Dermis microvascular lymphatic vessel endothelial cell (primary cell): ENCODE data around the gene PRR7. TPM values are rescaled to one million over a fixed set of nuclear protein-coding genes. Genes with fewer than 3 reads are reported as not detected.
A peak's percentile ranks its signal among the peaks of the same experiment; 100 is the strongest.

Experiments
- DNase-seq, 2 donors: peaks; one replicate each; pipeline versions ENCODE4 v3.0.0 to v3.0.0-alpha.2; 2010; ENCODE audit warnings: low read depth in 2 of 2
- total RNA-seq: library from RNA; depleted of rRNA; stranded (reverse); fragments of >200 nt; gene quantifications from 2 replicates; pipeline ENCODE4 v1.2.1, GENCODE V29; 2014

The PRR7 gene
- total RNA-seq, 1 donor from 2014 or later: 2.2 TPM

DNA sequence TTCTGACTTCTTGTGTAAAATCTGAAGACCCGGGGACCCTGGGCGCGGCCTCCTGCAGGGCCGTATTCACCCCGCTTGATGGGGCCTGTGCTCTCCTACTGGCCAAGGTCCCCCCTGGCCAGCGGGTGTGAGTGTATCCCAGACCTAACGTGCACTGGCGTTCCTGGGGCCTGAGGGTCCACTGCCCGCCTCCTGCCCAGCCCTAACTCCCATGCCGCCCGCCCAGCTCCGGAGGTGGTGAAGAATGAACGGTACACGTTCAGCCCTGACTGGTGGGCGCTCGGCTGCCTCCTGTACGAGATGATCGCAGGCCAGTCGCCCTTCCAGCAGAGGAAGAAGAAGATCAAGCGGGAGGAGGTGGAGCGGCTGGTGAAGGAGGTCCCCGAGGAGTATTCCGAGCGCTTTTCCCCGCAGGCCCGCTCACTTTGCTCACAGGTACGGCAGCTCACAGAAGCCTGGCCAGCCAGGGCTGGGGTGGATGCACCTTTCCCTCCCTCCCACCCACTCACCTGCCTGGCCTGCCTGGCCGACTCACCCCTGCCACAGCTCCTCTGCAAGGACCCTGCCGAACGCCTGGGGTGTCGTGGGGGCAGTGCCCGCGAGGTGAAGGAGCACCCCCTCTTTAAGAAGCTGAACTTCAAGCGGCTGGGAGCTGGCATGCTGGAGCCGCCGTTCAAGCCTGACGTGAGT is 10.6 kb upstream of the PRR7 start:
- DNase-seq: no peak

DNA sequence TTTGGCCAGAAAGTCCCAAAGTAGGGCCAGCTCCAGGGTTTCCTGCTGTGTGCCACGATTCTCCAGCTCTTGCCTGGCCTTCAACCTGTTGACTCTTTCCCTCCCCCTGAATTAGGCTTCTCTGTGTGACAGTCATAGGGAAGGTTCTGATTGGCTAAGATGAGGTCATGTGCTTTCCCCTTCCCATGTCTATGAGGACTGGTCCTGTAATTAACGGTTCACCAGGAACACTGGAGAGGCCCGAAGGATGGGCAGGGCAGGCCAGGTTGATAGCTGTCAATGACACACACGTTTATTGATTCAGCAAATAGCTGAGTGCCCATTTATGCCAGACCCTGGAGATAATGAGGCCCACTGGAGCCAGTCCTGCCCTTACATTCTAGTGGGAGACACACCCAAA is 9.0 kb upstream of the PRR7 start:
- no peak for DNase-seq

DNA sequence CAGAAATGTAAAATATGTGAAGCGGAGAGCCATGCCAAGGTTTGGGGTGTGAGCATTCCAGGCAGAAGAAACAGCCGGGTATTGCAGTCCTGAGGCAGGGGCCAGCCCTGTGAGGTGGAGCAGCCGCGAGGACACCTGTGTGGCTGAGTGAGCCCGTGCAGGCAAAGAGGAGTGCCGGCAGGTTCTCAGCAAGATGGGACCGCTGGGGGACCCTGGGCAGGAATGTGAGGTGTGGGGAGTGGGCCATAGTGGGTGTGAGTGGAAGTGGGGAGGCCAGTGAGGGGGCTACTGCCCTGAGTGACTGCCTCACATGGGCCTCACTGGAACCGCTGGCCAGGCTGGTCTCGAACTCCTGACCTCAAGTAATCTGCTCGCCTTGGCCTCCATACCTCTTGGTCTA is 8.1 kb upstream of the PRR7 start:
- DNase-seq: no peak

DNA sequence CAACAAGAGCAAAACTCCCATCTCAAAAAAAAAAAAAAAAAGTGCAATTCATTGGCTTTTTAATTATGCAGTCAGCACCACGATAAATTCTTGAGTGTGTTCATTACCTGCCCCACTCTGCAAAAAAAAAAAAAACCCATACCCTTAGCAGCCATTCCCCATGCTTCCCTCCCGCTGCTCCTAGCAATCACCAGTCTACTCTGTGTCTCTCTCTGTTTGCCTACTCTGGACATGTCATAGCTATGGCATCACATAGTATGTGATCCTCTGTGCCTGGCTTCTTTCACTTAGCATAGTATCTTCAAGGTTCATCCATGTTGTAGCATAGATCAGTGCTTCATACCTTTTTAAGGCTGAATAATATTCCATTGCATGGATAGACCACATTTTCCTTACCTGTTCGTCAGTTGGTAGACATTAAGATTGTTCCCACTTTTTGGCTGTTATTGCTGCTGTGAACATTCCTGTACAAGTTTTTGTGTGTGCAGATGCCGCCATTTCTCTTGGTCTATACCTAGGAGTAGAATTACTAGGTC is 7.0 kb upstream of the PRR7 start:
- DNase-seq: no peak

DNA sequence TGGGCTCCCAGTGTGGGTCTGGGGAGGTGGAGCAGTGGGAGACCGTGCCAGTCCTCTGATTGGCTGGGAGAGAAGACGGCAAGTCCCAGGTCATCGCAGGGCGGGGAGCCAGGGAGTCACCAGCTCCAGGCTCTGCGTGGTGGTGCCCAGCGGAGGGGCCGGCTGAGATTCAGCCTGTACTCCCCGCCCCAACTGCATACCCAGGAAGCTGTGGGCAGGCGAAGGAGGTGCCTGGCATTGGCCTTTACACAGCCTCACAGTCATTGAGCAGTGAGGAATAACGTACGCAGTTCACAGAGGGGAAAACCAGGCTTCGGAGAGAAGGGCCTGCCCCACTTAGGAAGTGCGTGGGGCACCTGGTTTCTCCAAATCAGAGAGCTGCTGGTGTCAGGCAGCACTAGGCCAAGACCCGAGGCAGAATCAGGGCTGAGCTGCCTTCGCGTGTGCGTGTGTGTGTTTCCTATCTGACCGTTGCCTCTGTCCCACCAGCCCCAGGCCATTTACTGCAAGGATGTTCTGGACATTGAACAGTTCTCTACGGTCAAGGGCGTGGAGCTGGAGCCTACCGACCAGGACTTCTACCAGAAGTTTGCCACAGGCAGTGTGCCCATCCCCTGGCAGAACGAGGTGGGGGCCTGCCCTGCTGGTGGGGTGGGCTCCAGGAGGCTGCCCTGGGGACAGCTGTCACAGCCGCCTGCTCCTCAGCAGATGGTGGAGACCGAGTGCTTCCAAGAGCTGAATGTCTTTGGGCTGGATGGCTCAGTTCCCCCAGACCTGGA is 6.2 kb upstream of the PRR7 start:
- DNase-seq: no peak

DNA sequence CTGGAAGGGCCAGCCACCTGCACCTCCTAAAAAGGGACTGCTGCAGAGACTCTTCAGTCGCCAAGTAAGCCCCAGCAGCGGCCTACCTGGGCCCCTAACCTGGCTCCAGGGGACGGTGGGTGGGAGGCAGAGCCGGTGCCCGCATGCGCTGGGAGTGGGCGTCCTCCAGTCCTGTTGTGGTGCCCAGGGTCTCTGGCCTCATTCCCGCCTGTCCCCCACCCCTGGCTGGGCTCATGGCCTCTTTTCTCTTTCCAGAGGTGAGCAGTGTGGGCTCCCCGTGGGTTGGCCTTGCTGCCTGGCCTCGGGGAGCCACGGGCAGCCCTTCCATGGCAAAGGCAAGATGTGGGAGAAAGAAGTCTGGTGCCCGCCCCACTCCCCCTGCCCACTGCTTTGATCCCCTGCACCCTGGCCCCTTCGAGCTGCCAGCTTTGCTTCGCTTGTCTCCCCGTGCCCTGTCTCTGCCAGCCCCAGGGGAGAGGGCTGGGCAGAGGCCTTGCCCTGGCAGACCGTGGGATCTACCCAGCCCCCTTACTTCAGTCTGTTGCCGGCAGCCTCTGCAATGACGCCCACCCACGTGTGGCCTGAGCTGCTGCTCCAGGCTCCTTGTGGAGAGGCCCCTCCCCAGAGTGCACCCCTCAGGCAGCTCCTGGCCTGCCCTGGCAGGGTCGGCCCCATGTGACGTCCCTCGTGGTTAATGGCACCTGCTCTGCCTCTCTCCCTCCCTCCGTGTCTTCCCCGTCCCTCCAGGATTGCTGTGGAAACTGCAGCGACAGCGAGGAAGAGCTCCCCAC is 5.4 kb upstream of the PRR7 start:
- no peak for DNase-seq

DNA sequence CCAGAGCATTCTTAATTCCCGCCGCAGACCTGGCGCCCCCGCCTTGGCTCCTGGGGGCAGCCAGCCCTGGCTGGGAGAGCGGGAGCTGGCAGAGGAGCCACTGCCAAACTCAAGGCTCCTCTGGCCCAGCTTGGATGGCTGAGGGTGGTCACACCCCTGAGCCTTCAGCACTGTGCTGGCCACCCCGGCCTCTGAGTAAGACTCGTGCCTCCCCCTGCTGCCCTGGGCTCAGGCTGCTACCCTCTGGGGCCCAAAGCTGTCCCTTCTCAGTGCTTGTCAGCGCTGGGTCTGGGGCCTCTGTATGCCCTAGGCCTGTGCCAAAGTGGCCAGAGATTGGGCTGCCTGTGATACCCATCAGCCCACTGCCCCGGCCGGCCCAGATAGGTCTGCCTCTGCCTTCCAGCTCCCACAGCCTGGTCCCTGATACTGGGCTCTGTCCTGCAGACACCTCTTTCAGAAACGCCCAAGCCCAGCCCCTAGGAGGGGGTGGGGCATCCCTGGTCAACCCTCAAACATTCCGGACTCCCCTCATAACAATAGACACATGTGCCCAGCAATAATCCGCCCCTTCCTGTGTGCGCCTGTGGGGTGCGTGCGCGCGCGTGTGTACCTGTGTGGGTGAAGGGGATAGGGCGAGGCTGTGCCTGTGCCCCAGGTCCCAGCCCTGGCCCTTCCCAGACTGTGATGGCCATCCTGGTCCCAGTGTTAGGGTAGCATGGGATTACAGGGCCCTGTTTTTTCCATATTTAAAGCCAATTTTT is 4.4 kb upstream of the PRR7 start:
- DNase-seq: no peak

DNA sequence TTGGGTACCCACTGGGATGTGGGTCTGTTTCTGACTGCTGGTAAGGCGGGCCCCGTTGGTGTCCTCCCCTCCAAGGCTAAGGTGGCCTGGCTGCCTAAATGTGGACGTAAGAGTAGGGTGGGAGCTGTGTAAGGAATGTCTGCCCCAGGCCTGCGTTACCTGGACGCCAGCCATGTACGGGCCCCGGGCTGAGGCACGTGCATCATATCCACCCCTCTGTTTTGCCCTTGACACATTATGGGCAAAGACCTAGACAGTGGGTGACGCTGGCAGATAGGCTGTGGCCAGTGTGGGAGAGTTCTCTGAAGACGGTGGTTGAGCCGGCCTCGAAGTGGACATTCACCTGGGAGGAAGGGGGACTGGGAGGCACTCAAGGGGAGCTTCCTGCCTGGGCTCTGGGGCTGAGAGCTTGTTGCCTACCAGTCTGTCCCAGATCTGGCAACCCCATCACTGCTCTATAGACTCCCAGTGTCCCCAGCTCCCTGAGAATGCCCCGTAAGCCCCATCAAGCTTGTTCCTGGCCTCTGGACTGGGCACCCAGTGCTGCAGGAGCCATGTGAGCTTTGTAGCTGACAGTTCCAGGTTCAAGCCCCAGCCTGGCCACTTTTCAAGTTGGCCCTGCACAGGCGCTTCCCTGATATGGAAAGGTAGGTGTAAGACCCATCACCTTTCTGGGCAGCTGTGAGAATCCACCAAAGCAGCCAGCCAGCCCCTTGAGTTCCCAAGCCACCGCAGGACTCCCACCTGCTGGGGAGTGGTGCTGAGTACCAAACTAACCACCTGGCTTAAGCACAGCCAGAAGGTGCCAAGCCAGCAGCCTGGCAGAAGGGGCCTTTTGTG is 3.2 kb upstream of the PRR7 start:
- no peak for DNase-seq

DNA sequence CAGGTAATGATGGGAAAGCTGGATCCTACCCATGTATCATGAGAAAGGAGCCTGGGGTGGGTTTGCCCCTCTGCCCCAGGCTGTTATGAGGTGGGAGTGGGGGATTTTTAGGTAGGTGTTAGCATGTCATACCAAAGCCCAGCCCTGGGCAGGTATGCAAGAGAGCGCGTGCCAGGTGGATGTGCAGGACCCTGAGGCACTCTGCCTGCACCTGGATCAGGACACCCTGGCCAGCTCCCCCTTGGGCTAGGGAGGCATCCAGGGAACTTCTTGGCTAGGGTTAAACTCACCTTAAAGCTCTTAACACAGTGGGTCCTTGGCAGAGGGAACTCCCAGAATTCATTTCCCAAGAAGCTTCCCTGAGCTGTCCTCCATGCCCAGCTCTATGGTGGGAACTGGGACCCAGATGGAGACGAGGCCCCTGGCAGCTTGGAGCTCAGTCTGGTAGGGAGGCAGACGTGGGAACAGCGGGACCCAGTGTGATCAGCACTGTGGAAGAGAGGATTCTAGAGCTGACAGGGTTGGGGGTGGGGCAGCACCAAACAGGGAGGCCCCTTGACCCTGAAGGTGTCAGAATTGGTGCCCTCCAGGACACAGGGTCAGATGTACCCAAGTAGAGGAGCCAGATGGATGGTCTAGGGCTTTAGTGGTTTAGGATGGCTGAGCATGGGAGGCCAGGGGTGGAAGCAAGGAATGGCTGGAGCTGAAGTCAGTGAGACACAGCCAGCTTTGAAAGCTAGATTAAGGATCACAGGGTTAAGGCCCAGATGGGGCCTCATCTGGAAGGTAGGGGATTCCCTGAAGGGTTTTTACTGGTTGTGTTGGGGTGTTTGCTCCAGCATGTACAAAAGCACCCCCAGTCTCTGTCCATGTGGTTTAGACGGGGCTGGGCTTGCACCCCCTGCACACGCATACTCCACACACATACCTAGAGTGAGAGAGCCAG is 2.2 kb upstream of the PRR7 start:
- DNase-seq: no peak

DNA sequence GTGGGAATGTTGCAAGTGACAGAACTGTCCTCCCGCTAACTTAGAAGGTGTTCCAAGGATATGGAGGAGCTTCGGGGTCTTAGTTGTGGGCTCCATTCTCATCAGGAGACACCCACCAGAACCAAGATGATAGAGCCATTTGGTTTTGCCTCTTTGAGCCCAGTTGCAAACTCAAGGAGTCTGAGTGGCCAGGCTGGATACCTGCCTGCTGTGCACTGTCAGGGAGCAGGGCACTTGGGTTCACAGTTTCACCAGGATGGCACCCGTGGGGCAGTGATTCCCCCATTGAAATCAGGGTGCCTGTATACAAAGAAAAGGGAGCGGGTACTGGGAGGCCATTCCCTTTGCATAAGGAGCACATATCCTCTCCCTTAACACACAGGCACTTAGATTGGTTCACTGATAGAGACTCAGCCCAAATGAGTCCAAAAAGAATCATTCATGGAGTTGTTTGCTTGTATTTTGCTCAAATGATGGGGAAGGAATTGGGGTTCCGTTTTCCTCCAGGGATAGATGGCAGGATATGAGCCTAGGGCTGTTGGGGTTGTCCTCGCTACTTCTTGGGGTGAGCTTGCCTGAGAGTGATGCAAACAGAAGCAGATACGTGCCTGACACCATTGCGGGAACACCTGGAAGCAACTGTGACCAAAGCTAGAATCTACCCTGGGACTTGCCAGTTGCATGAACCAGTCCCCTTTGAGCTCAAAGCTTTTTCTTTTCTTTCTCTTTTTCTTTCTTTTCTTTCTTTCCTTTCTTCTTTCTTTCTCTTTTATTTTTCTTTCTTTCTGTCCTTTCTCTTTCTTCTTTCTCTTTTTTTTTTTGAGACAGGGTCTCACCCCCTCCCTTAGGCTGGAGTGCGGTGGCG is 1.3 kb upstream of the PRR7 start:
- no peak for DNase-seq

DNA sequence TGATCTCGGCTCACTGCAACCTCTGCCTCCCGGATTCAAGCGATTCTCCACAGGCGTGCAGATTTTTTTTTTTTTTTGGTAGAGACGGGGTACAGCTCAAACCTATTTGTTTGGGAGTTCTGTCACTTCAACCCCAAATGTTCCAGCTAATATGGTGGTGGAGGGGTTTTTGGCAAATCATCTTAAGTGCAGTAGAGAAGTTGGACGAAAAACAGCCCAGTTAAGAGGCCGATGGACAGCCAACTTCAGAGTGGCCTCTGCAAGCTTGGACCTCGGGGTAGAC is 756 bp upstream of the PRR7 start:
- DNase-seq: no peak

DNA sequence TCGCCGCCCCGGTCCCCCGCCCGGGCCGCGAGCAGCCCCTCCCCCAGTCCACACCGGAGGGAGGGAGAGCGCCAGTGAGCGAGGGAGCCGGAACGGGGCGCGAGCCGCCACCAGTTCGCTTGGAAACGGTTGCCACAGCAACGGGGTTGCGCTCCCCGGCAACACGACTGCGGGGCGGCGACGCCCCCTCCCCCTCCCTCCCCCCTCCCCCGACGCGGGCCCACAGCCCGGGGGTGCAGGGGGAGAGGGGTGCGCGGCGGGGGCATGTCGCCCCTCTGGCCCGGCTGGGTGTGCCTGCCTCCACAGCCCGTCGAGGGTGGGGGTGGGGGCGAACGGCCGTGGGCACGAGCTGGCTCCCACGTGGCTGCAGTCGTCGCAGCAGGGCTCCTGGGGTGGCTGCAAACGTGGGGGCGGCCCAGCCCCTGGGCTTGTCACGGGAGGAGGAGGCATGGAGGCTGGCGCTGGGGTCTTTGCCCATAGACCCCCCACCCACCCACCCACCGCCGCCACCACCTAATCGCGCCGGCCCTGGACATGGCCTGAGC is 524 bp downstream of the PRR7 start:
- peak in 1 of 2 donors; percentile 36 for DNase-seq

DNA sequence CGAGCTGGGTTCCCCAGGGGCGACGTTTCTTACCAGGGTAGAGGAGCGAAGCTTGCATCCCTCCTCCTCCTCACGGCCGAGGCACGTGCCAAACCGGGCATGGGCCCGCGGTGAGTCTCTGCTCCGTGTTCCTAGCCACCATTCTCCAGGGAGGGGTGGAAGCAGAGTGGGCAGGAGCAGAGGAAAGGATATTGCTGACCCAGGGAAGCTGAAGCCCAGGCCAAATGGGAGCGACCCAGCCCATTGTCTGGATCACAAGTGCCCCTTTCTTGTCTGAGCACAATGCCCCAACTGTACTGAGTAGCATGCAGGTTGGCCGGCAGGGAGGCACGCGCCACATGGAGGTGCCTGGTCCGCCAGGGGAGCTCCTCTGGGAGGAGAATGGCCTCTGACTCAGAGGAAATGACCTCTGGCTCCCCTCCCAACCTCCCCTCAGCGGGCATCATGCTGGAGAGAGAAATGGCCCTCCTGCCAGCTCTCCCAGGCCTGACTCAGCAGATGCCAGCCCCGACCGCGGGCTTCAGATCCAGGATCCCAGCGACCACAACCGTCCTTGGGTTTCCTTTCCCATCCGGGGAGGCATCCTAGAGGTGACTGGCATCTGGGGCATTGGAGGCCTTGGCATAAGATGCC is 1.1 kb downstream of the PRR7 start:
- DNase-seq: peak in 1 of 2 donors; percentile 63

DNA sequence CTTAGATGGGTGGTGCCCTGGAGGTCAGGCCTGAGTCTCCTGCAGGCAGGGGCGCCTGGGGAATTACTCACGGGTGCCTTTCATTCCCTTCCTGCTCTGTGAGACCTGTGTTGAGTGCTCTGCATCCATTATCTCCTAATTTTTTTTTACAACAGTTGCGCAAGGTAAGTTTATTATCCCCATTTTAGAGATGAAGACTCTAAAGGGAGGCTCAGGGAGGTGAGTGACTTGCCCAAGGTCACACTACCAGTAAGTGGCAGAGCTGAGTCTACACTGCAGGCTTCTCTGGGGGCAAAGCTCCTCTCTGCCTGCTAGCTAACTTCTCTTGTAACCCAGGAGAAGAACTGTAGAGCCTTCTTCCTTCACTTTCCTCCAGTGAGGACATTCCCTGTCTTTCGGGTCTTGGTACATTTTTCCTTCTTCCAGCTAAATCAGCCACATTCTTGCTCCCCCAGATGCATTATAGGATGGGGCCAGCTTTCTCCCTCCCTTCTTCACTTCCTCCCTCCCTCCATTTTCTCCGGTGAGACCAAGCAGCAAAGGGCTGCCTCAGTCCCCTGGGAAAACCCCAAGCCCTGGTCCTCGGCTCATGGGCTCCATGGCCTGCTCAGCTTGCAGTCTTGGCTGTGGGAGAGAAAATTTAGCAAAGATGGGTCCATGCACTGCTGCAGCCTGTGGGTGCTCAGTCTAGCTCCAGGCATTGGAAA is 1.8 kb downstream of the PRR7 start:
- DNase-seq: no peak

DNA sequence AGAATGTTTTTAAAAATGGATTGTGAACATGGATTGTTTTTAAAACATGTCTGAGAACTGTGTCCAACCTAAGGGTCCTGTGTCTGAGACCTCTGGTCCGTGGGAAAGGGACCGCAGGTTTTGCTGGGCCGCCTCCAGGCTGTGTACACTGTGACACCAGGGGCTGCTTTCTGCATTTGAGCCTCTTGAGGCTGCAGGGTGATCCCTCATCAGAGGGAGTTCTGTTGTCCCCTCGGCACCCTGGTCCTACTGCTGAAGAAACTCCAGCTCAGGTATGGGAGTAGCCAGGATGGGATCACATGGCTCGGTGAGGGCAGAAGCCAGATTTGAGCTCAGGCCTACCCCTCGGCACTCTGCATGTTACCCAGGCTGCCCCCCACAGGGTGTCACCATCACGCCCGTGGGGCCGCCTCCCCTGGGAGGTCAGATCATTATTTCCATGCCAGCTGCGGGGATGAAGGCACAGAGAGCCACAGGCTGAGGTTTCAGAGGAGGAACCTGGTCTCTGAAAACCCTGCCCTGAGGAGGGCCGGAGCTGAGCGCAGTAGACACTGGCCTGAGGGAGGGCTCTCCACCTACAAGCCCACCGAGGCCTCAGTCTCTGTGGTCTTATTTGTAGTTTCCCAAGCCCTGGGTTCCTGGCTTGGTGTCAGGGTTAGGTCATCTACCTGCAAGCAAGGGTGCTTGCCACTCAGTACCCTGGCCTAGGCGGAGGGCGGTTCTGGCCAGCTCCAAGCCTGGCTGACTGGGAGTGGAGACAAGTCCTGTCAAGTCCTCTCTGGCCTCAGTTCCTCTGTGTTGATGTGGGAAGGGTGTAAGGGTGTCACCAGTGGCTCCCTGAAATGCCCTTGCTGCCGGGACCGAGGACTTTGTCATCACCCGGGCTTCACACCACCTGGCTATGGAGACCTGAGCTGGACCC is 2.8 kb downstream of the PRR7 start:
- DNase-seq: no peak
